HCT116 (cell line): ENCODE results near the gene CALR. TPM values are rescaled to one million over a fixed set of nuclear protein-coding genes. Genes with fewer than 3 reads are reported as not detected.
"Not testable (repeated sequence)": the region's sequence is repeated elsewhere in the genome, so short reads cannot be mapped to it uniquely, and the experiment has no call there.

Experiments used
- ATAC-seq: fragments of 200-7000 bp; cut with Tn5 transposase; 2 replicates; pipeline ENCODE4 v1.9.1; 2020; ENCODE audit warnings: mild to moderate bottlenecking, moderate library complexity
- BruUV-seq: library from RNA; stranded (reverse); fragments of 400-500 nt; replicated peaks from 2 replicates; lab custom pipeline; 2021; lab: Mats Ljungman, UMichigan
- CTCF ChIA-PET: fragments of 300-600 bp; sonication (Branson Sonifier 250); formaldehyde crosslinking; loops from one replicate; lab custom pipeline; 2021; ENCODE audit warnings: antibody characterized with exemption; lab: Charles Lee
- POLR2A ChIA-PET: fragments of 300-600, 350-600 bp; sonication (Branson Sonifier 250); formaldehyde crosslinking; loops from one replicate; lab custom pipeline; 2021; ENCODE audit warnings: antibody characterized with exemption; lab: Charles Lee
- RAD21 ChIA-PET, 2 experiments: fragments of 300-600 bp; sonication (Branson Sonifier 250); formaldehyde crosslinking; loops; one replicate each; lab custom pipeline; 2023; ENCODE audit warnings: low total read pairs in 2 of 2; ENCODE audit not compliant: uncharacterized antibody in 2 of 2, unreplicated experiment in 2 of 2, low non-redundant PET in 1 of 2; lab: Charles Lee
- DNase-seq: peaks from one replicate; pipeline ENCODE4 v3.0.0-alpha.2; 2010; ENCODE audit warnings: low read depth, low spot score
- H2AFZ ChIP-seq: fragments of 200-600 bp; shearing (Covaris generic), sonication (generic); 2 replicates; pipeline ENCODE4 v1.6.1; 2017; ENCODE audit warnings: low read depth, mixed run types, mixed read lengths, antibody characterized with exemption, low read length; ENCODE audit not compliant: poor library complexity, severe bottlenecking
- H3K27ac ChIP-seq: 2 replicates; pipeline ENCODE4 v1.5.1; 2012; ENCODE audit warnings: low read depth, low read length
- H3K27me3 ChIP-seq: fragments of 200-600 bp; sonication (generic); 2 replicates; pipeline ENCODE4 v1.6.1; 2016; ENCODE audit warnings: mixed run types, low read length, mixed read lengths; ENCODE audit not compliant: insufficient read depth
- H3K36me3 ChIP-seq, 2 experiments: fragments of 200-500 bp in 1 of 2; fragments of 200-600 bp in 1 of 2; sonication (Bioruptor generic) in 1 of 2; sonication (generic) in 1 of 2; 2 replicates each; pipeline versions ENCODE4 v1.5.1 to v1.6.1; 2014 to 2016; ENCODE audit warnings: low read length in 2 of 2, inconsistent platforms in 1 of 2, mixed read lengths in 1 of 2, mixed run types in 1 of 2; ENCODE audit not compliant: insufficient read depth in 2 of 2, control insufficient read depth in 1 of 2
- H3K4me1 ChIP-seq, 2 experiments: fragments of 200-600 bp in 1 of 2; sonication (generic) in 1 of 2; 2 replicates each; pipeline versions ENCODE4 v1.5.1 to v1.6.1; 2012 to 2017; ENCODE audit warnings: low read length in 2 of 2, inconsistent platforms in 1 of 2, mild to moderate bottlenecking in 1 of 2, mixed read lengths in 1 of 2, mixed run types in 1 of 2, moderate library complexity in 1 of 2; ENCODE audit not compliant: insufficient read depth in 2 of 2, control insufficient read depth in 1 of 2
- H3K4me2 ChIP-seq: fragments of 200-600 bp; sonication (generic); 2 replicates; pipeline ENCODE4 v1.6.1; 2017; ENCODE audit warnings: mixed run types, low read length, mixed read lengths
- H3K4me3 ChIP-seq, 2 experiments: fragments of 200-600 bp in 1 of 2; sonication (generic) in 1 of 2; replicated peaks in 1 of 2; 2 replicates each; pipeline ENCODE4 v1.5.1; 2011 to 2016; ENCODE audit warnings: low read length in 2 of 2, control low read depth in 1 of 2, low read depth in 1 of 2, mild to moderate bottlenecking in 1 of 2, mixed read lengths in 1 of 2, mixed run types in 1 of 2
- H3K79me2 ChIP-seq: fragments of 200-600 bp; sonication (generic); 2 replicates; pipeline ENCODE4 v1.6.1; 2017; ENCODE audit warnings: mild to moderate bottlenecking, mixed run types, low read length, moderate library complexity, mixed read lengths; ENCODE audit not compliant: insufficient read depth
- H3K9ac ChIP-seq: fragments of 200-600 bp; sonication (generic); 2 replicates; pipeline ENCODE4 v1.6.1; 2016; ENCODE audit warnings: low read length, mixed read lengths
- H3K9me2 ChIP-seq: fragments of 200-600 bp; sonication (generic), shearing (Covaris generic); 2 replicates; pipeline ENCODE4 v1.6.1; 2017; ENCODE audit warnings: mixed run types, mild to moderate bottlenecking, moderate library complexity; ENCODE audit not compliant: insufficient read depth
- H3K9me3 ChIP-seq, 2 experiments: fragments of 200-500 bp in 1 of 2; fragments of 200-600 bp in 1 of 2; sonication (Bioruptor generic) in 1 of 2; sonication (generic) in 1 of 2; 2 replicates each; pipeline ENCODE4 v1.6.1; 2014 to 2017; ENCODE audit warnings: low read length in 2 of 2, mixed read lengths in 2 of 2, inconsistent platforms in 1 of 2, low read depth in 1 of 2, mild to moderate bottlenecking in 1 of 2, mixed run types in 1 of 2, moderate library complexity in 1 of 2; ENCODE audit not compliant: control insufficient read depth in 1 of 2, insufficient read depth in 1 of 2
- H4K20me1 ChIP-seq: fragments of 200-600 bp; sonication (generic), shearing (Covaris generic); 2 replicates; pipeline ENCODE4 v1.6.1; 2017; ENCODE audit warnings: mixed run types, mild to moderate bottlenecking, moderate library complexity; ENCODE audit not compliant: insufficient read depth
- CBX3 ChIP-seq: IDR thresholded peaks from 2 replicates; pipeline ENCODE4 v1.6.1; 2012; ENCODE audit warnings: low read depth
- POLR2A ChIP-seq: IDR thresholded peaks from 2 replicates; pipeline ENCODE4 v1.7.0; 2011; ENCODE audit warnings: borderline replicate concordance; ENCODE audit not compliant: insufficient read depth, insufficient read length; ENCODE audit errors: extremely low read depth
- SP1 ChIP-seq: IDR thresholded peaks from 2 replicates; pipeline ENCODE4 v1.6.1; 2012; ENCODE audit warnings: low read depth
- intact Hi-C: fragments of 100-400 bp; cut with micrococcal nuclease; formaldehyde crosslinking; loops from 2 replicates; pipeline ENCODE4 v1.10.0; 2022
- total RNA-seq: library from RNA; stranded (reverse); gene quantifications from one replicate; pipeline ENCODE4 v1.2.1, GENCODE V29; 2021; ENCODE audit not compliant: unreplicated experiment
- TF ChIP-seq, protein P1 (sequence below), 3 experiments: fragments of 200-600 bp in 1 of 3; sonication (generic) in 1 of 3; IDR thresholded peaks in 2 of 3; conservative IDR thresholded peaks in 1 of 3; 2 replicates each; pipeline ENCODE4 v1.5.1; 2012 to 2017; ENCODE audit warnings: low read depth in 2 of 3, low read length in 2 of 3, antibody characterized with exemption in 1 of 3, borderline replicate concordance in 1 of 3, control low read depth in 1 of 3, mild to moderate bottlenecking in 1 of 3, mixed read lengths in 1 of 3, mixed run types in 1 of 3, moderate library complexity in 1 of 3; ENCODE audit not compliant: insufficient read depth in 1 of 3
- TF ChIP-seq, protein P2 (sequence below): IDR thresholded peaks from 2 replicates; pipeline ENCODE4 v1.6.1; 2012

CALR gene
- total RNA-seq, 1 experiment from 2014 or later = 739 TPM

DNA sequence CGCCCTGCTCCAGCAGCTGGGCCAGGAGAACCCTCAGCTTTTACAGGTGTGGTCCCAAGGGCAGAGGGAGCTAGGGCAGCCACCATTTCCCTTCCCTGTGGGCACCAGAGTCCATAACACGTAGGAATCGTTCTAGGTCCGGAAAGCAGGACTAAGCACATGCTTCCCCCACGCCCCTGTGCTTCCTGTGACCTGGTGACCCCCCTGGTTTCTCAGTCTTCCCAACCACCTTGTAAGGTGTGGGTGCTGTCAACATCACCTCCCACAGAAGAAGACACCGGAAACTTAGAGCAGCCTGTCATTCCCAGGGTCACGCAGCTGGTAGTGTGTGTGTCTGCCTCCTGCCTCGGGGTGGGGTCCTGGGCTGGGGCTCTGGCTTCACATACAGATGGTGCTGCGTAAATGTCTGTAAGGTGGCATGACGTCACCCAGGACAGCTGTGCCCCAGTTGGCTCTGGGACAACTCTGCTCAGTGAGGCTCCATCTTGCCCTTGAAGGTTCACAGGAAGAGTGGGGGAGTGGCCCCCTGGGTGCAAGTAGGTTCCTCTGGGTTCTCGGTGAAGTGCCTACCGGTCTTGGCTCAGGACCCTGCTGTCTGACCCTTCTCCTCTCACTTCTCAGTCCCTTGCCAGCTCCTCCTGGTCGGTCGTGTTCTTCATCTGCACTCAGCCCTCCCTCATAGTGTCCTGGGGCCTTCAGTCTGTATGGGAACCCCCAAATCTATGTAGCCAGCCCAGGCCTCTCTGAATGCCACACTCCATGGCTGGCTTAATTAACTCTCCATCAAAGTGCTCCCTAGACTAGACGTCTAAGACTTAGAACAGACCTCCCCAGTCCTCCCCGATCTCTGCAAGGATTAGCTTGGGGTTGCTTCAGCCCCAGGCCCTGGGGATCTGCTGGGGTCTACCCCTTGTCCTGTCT lies 11.2 kb downstream of the CALR start:
- 0 out of 2 replicates have a peak overlapping the region, but pooled peaks have one; percentile 6 for H3K27ac ChIP-seq
- POLR2A ChIA-PET = no interaction called here
- H3K9ac ChIP-seq = no peak overlapping the region
- ATAC-seq (no peak), DNase-seq (no peak)
- no peaks in the 10 kb centered on the region for H3K9me2 ChIP-seq
- H3K36me3 ChIP-seq = peaks cover 33 to 48% of the 10 kb centered on the region in 2 experiments
- no peaks in the 10 kb centered on the region for H3K9me3 ChIP-seq
- CTCF ChIA-PET = no interaction called here
- no peaks in the 10 kb centered on the region for H3K27me3 ChIP-seq
- peaks cover 70% of the 10 kb centered on the region for H3K79me2 ChIP-seq
- RAD21 ChIA-PET = no interaction called here
- H3K4me1 ChIP-seq = peaks cover 3 to 23% of the 10 kb centered on the region in 2 experiments; a peak in 3 of 4 replicates
- BruUV-seq = no TSS peak
- H2AFZ ChIP-seq = no peak overlapping the region
- intact Hi-C loops = no loop called here
- H3K4me2 ChIP-seq = no peak overlapping the region
- no peak overlapping the region for H3K4me3 ChIP-seq
- TF ChIP-seq CBX3 = no peak
- TF ChIP-seq, protein P1, sequence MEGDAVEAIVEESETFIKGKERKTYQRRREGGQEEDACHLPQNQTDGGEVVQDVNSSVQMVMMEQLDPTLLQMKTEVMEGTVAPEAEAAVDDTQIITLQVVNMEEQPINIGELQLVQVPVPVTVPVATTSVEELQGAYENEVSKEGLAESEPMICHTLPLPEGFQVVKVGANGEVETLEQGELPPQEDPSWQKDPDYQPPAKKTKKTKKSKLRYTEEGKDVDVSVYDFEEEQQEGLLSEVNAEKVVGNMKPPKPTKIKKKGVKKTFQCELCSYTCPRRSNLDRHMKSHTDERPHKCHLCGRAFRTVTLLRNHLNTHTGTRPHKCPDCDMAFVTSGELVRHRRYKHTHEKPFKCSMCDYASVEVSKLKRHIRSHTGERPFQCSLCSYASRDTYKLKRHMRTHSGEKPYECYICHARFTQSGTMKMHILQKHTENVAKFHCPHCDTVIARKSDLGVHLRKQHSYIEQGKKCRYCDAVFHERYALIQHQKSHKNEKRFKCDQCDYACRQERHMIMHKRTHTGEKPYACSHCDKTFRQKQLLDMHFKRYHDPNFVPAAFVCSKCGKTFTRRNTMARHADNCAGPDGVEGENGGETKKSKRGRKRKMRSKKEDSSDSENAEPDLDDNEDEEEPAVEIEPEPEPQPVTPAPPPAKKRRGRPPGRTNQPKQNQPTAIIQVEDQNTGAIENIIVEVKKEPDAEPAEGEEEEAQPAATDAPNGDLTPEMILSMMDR (IDR thresholded peaks at IDR 0.05 in 2 of 3, conservative IDR thresholded peaks at IDR 0.05 in 1 of 3; ENCODE audit: borderline replicate concordance in 1 of 3, insufficient read depth in 1 of 3, low read depth in 2 of 3, low read length in 2 of 3) = no peak
- no peak for TF ChIP-seq POLR2A
- TF ChIP-seq, protein P2, sequence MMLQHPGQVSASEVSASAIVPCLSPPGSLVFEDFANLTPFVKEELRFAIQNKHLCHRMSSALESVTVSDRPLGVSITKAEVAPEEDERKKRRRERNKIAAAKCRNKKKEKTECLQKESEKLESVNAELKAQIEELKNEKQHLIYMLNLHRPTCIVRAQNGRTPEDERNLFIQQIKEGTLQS = no peak
- TF ChIP-seq SP1 = no peak
- TF ChIP-seq, all 23 proteins: peak for 0
- H4K20me1 ChIP-seq = no peaks in the 10 kb centered on the region; the same call in 1 of the 2 replicates

DNA sequence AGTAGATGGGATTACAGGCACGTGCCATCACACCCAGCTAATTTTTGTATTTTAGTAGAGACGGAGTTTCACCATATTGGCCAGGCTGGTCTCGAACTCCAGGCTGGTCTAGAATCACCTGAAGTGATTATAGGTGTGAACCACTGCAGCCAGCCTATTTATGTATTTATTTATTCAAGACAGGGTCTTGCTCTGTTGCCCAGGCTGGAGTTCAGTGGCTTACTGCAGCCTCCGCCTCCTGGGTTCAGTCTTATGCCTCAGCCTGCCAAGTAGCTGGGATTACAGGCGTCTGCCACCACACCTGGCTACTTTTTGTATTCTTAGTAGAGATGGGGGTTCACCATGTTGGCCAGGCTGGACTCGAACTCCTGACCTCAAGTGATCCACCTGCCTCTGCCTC lies 13.6 kb downstream of the CALR start:
- DNase-seq, BruUV-seq, H3K4me2 ChIP-seq, H3K4me3 ChIP-seq, H3K9ac ChIP-seq, H2AFZ ChIP-seq, ATAC-seq, intact Hi-C loops, H4K20me1 ChIP-seq, H3K27me3 ChIP-seq, POLR2A ChIA-PET, H3K9me2 ChIP-seq, H3K9me3 ChIP-seq, RAD21 ChIA-PET, H3K27ac ChIP-seq: not testable (repeated sequence)
- peaks cover 31 to 52% of the 10 kb centered on the region in 2 experiments for H3K36me3 ChIP-seq
- H3K79me2 ChIP-seq = peaks cover 83% of the 10 kb centered on the region
- CTCF ChIA-PET = interaction anchor here (1.6 kb wide), 1 partner anchor 13 kb away, joined by 6 read pairs; no protein-coding TSS in a partner anchor
- peaks cover 11 to 28% of the 10 kb centered on the region in 2 experiments for H3K4me1 ChIP-seq
